Liver (tissue), 9 donors: ENCODE results near the gene WWOX. TPM values are rescaled to one million over a fixed set of nuclear protein-coding genes. Genes with fewer than 3 reads are reported as not detected.

Source experiments
- DNase-seq: peaks from one replicate; pipeline ENCODE4 v3.0.0-alpha.2; 2017; ENCODE audit warnings: low spot score
- H3K27ac ChIP-seq, 2 donors: one replicate each; pipeline ENCODE4 v1.7.0; 2013; ENCODE audit warnings: inconsistent platforms in 2 of 2, low read length in 2 of 2, control low read depth in 1 of 2, low read depth in 1 of 2, mild to moderate bottlenecking in 1 of 2
- H3K27me3 ChIP-seq, 4 donors: one replicate each; pipeline versions ENCODE4 v1.6.1 to v1.7.0; 2013; ENCODE audit warnings: low read length in 3 of 4, inconsistent platforms in 1 of 4, mild to moderate bottlenecking in 1 of 4, moderate library complexity in 1 of 4; ENCODE audit not compliant: control insufficient read depth in 4 of 4, insufficient read depth in 4 of 4
- H3K36me3 ChIP-seq, 4 donors: one replicate each; pipeline versions ENCODE4 v1.6.1 to v1.7.0; 2013; ENCODE audit warnings: low read length in 3 of 4, mild to moderate bottlenecking in 3 of 4, low read depth in 1 of 4, moderate library complexity in 1 of 4; ENCODE audit not compliant: control insufficient read depth in 4 of 4, insufficient read depth in 3 of 4
- H3K4me1 ChIP-seq, 4 donors: one replicate each; pipeline versions ENCODE4 v1.6.1 to v1.7.0; 2013; ENCODE audit warnings: low read length in 3 of 4, mild to moderate bottlenecking in 3 of 4, moderate library complexity in 1 of 4; ENCODE audit not compliant: control insufficient read depth in 4 of 4, insufficient read depth in 4 of 4
- H3K4me3 ChIP-seq, 3 donors: one replicate each; pipeline versions ENCODE4 v1.6.1 to v1.7.0; 2013; ENCODE audit warnings: low read length in 3 of 3, control low read depth in 1 of 3, low read depth in 1 of 3, mild to moderate bottlenecking in 1 of 3
- H3K9ac ChIP-seq, 2 donors: one replicate each; pipeline ENCODE4 v1.7.0; 2013; ENCODE audit warnings: low read length in 2 of 2, mild to moderate bottlenecking in 2 of 2, moderate library complexity in 2 of 2, control low read depth in 1 of 2, low read depth in 1 of 2
- H3K9me3 ChIP-seq, 4 donors: one replicate each; pipeline versions ENCODE4 v1.6.1 to v1.7.0; 2013; ENCODE audit warnings: low read length in 3 of 4; ENCODE audit not compliant: control insufficient read depth in 4 of 4
- EGR1 ChIP-seq, 2 donors: IDR thresholded peaks; 2 replicates each; pipeline ENCODE4 v1.6.1; 2016 to 2018; ENCODE audit warnings: antibody characterized with exemption in 2 of 2, low read depth in 2 of 2
- FOXA1 ChIP-seq: IDR thresholded peaks from 2 replicates; pipeline ENCODE4 v1.6.1; 2016; ENCODE audit warnings: antibody characterized with exemption
- FOXA2 ChIP-seq: IDR thresholded peaks from 2 replicates; pipeline ENCODE4 v1.6.1; 2016; ENCODE audit warnings: antibody characterized with exemption
- GABPA ChIP-seq, 2 donors: IDR thresholded peaks in 1 of 2; conservative IDR thresholded peaks in 1 of 2; 2 replicates each; pipeline ENCODE4 v1.6.1; 2016; ENCODE audit warnings: antibody characterized with exemption in 2 of 2, mild to moderate bottlenecking in 1 of 2, moderate library complexity in 1 of 2
- HNF4A ChIP-seq, 2 donors: conservative IDR thresholded peaks; 2 replicates each; pipeline ENCODE4 v1.6.1; 2016; ENCODE audit warnings: antibody characterized with exemption in 2 of 2, mild to moderate bottlenecking in 2 of 2
- HNF4G ChIP-seq: IDR thresholded peaks from 2 replicates; pipeline ENCODE4 v1.6.1; 2016; ENCODE audit warnings: antibody characterized with exemption
- JUND ChIP-seq, 2 donors: IDR thresholded peaks; 2 replicates each; pipeline ENCODE4 v1.6.1; 2016; ENCODE audit warnings: antibody characterized with exemption in 2 of 2
- NR2F2 ChIP-seq: IDR thresholded peaks from 2 replicates; pipeline ENCODE4 v1.6.1; 2016; ENCODE audit warnings: antibody characterized with exemption
- RAD21 ChIP-seq, 2 donors: IDR thresholded peaks; 2 replicates each; pipeline ENCODE4 v1.6.1; 2016; ENCODE audit warnings: antibody characterized with exemption in 2 of 2, mild to moderate bottlenecking in 2 of 2
- RXRA ChIP-seq, 2 donors: IDR thresholded peaks; 2 replicates each; pipeline ENCODE4 v1.6.1; 2017 to 2018; ENCODE audit warnings: antibody characterized with exemption in 2 of 2, mild to moderate bottlenecking in 1 of 2
- SP1 ChIP-seq: IDR thresholded peaks from 2 replicates; pipeline ENCODE4 v1.6.1; 2018; ENCODE audit warnings: antibody characterized with exemption, mild to moderate bottlenecking
- TAF1 ChIP-seq: conservative IDR thresholded peaks from 2 replicates; pipeline ENCODE4 v1.6.1; 2016; ENCODE audit warnings: antibody characterized with exemption, mild to moderate bottlenecking
- YY1 ChIP-seq: IDR thresholded peaks from 2 replicates; pipeline ENCODE4 v1.6.1; 2016; ENCODE audit warnings: antibody characterized with exemption, mild to moderate bottlenecking
- WGBS: extraction: QIAGEN DNeasy Blood & Tissue Kit; methylation state at CpG from one replicate; pipeline ENCODE4 v1.1.7; 2013; 5-methylcytosine and 5-hydroxymethylcytosine counted together
- polyA plus RNA-seq, 2 donors: library from polyadenylated mRNA; stranded (reverse) in 1 of 2; unstranded in 1 of 2; fragments of 200-250 nt in 1 of 2; fragments of >200 nt in 1 of 2; fragmentation: Nextera tagmentation in 1 of 2; extraction: Ambion mirVana in 1 of 2; gene quantifications; one replicate each; pipeline versions ENCODE4 v1.2.1 to v1.2.3, GENCODE V29; 2013 to 2015
- total RNA-seq, 2 donors: library from RNA; depleted of rRNA; stranded (reverse); fragments of >200 nt; gene quantifications; one replicate each; pipeline ENCODE4 v1.2.3, GENCODE V29; 2014
- TF ChIP-seq, protein P1 (sequence below): IDR thresholded peaks from 2 replicates; pipeline ENCODE4 v1.6.1; 2016; ENCODE audit warnings: antibody characterized with exemption
- TF ChIP-seq, protein P2 (sequence below): IDR thresholded peaks from 2 replicates; pipeline ENCODE4 v1.6.1; 2016; ENCODE audit warnings: antibody characterized with exemption
- TF ChIP-seq, protein P3 (sequence below): IDR thresholded peaks from 2 replicates; pipeline ENCODE4 v1.6.1; 2016; ENCODE audit warnings: antibody characterized with exemption
- TF ChIP-seq, protein P4 (sequence below): IDR thresholded peaks from 2 replicates; pipeline ENCODE4 v1.6.1; 2016; ENCODE audit warnings: antibody characterized with exemption, mild to moderate bottlenecking
- TF ChIP-seq, protein P5 (sequence below): fragments of 150-350 bp; IDR thresholded peaks from 2 replicates; pipeline ENCODE4 v1.5.1; 2017; ENCODE audit warnings: improper control_type of control experiment, low read depth, low read length; ENCODE audit not compliant: missing input control
- donor health status: healthy.
- donor health status: healthy.
- donor health status: healthy.
- donor health status: healthy.
- donor health status: healthy.

The WWOX gene
- total and polyA plus RNA-seq, 4 donors, result 9.8 to 46.0 (median 15.3) TPM

DNA sequence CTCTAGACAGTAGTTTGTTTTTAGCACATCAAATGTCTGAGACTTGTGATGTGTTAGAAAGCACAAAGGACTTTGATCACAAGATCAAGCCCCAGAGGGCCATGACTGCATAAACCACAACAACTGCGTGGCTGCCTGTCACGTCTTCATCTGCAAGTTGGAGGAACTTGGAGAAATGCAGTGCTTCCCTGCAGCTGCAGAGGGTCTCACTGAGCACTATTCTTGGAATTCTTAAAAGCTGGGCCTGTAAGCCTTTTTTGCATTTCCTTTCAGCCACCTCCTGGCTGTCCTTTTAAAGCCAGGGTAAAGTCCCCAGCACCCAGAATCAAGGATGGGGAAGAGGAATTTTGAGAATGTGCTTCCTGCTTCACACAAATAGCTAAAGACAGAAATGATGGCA lies 1069.8 kb downstream of the WWOX start:
- WGBS, result 85% methylated on average over 2 of the region's 2 CpGs
- DNase-seq, result no peak
- Histone ChIP-seq H3K4me1 (peaks cover 0 to 16% (median 8%) of the 10 kb centered on the region in 4 donors), H3K36me3 (no peaks in the 10 kb centered on the region), H3K4me3 (no peak overlapping the region), H3K9me3 (no peaks in the 10 kb centered on the region), H3K27me3 (no peaks in the 10 kb centered on the region), H3K9ac (no peak overlapping the region), H3K27ac (no peak overlapping the region)
- TF ChIP-seq FOXA2 (no peak), HNF4G (no peak), TAF1 (no peak), RXRA (IDR thresholded peaks at IDR 0.05) (no peak), YY1 (no peak), FOXA1 (no peak), HNF4A (conservative IDR thresholded peaks at IDR 0.05) (no peak), SP1 (no peak), RAD21 (IDR thresholded peaks at IDR 0.05) (no peak), GABPA (IDR thresholded peaks at IDR 0.05 in 1 of 2, conservative IDR thresholded peaks at IDR 0.05 in 1 of 2) (no peak), JUND (IDR thresholded peaks at IDR 0.05) (no peak), EGR1 (IDR thresholded peaks at IDR 0.05; ENCODE audit: low read depth in 2 of 2) (no peak), NR2F2 (no peak)
- TF ChIP-seq, protein P1, sequence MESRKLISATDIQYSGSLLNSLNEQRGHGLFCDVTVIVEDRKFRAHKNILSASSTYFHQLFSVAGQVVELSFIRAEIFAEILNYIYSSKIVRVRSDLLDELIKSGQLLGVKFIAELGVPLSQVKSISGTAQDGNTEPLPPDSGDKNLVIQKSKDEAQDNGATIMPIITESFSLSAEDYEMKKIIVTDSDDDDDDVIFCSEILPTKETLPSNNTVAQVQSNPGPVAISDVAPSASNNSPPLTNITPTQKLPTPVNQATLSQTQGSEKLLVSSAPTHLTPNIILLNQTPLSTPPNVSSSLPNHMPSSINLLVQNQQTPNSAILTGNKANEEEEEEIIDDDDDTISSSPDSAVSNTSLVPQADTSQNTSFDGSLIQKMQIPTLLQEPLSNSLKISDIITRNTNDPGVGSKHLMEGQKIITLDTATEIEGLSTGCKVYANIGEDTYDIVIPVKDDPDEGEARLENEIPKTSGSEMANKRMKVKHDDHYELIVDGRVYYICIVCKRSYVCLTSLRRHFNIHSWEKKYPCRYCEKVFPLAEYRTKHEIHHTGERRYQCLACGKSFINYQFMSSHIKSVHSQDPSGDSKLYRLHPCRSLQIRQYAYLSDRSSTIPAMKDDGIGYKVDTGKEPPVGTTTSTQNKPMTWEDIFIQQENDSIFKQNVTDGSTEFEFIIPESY, result no peak
- TF ChIP-seq, protein P2, sequence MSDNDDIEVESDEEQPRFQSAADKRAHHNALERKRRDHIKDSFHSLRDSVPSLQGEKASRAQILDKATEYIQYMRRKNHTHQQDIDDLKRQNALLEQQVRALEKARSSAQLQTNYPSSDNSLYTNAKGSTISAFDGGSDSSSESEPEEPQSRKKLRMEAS, result no peak
- TF ChIP-seq, protein P3, sequence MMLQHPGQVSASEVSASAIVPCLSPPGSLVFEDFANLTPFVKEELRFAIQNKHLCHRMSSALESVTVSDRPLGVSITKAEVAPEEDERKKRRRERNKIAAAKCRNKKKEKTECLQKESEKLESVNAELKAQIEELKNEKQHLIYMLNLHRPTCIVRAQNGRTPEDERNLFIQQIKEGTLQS, result no peak
- TF ChIP-seq, protein P4, sequence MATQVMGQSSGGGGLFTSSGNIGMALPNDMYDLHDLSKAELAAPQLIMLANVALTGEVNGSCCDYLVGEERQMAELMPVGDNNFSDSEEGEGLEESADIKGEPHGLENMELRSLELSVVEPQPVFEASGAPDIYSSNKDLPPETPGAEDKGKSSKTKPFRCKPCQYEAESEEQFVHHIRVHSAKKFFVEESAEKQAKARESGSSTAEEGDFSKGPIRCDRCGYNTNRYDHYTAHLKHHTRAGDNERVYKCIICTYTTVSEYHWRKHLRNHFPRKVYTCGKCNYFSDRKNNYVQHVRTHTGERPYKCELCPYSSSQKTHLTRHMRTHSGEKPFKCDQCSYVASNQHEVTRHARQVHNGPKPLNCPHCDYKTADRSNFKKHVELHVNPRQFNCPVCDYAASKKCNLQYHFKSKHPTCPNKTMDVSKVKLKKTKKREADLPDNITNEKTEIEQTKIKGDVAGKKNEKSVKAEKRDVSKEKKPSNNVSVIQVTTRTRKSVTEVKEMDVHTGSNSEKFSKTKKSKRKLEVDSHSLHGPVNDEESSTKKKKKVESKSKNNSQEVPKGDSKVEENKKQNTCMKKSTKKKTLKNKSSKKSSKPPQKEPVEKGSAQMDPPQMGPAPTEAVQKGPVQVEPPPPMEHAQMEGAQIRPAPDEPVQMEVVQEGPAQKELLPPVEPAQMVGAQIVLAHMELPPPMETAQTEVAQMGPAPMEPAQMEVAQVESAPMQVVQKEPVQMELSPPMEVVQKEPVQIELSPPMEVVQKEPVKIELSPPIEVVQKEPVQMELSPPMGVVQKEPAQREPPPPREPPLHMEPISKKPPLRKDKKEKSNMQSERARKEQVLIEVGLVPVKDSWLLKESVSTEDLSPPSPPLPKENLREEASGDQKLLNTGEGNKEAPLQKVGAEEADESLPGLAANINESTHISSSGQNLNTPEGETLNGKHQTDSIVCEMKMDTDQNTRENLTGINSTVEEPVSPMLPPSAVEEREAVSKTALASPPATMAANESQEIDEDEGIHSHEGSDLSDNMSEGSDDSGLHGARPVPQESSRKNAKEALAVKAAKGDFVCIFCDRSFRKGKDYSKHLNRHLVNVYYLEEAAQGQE, result no peak
- TF ChIP-seq, protein P5, sequence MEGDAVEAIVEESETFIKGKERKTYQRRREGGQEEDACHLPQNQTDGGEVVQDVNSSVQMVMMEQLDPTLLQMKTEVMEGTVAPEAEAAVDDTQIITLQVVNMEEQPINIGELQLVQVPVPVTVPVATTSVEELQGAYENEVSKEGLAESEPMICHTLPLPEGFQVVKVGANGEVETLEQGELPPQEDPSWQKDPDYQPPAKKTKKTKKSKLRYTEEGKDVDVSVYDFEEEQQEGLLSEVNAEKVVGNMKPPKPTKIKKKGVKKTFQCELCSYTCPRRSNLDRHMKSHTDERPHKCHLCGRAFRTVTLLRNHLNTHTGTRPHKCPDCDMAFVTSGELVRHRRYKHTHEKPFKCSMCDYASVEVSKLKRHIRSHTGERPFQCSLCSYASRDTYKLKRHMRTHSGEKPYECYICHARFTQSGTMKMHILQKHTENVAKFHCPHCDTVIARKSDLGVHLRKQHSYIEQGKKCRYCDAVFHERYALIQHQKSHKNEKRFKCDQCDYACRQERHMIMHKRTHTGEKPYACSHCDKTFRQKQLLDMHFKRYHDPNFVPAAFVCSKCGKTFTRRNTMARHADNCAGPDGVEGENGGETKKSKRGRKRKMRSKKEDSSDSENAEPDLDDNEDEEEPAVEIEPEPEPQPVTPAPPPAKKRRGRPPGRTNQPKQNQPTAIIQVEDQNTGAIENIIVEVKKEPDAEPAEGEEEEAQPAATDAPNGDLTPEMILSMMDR, result no peak
